Measurements from ENCODE around the gene FAM98C.

FAM98C gene

GRCh38 chr19:38425222-38425809 lies 22.4 kb downstream of the FAM98C start:
- no peak for DNase-seq (ENCODE audit: extremely low read depth in 1 of 2, low read depth in 1 of 2)

- DNase-seq (ENCODE audit: extremely low read depth in 1 of 2, low read depth in 1 of 2) = peak in 1 of 2 donors; percentile 42
Observed at GRCh38 chr19:38425810-38426466, 23.0 kb downstream of the FAM98C start, which contains the start of gene RASGRP4. Gene RASGRP4, minus strand, starts transcription at chr19:38426219. Its CDS starts 128 bp downstream, at chr19:38426091.

DNA sequence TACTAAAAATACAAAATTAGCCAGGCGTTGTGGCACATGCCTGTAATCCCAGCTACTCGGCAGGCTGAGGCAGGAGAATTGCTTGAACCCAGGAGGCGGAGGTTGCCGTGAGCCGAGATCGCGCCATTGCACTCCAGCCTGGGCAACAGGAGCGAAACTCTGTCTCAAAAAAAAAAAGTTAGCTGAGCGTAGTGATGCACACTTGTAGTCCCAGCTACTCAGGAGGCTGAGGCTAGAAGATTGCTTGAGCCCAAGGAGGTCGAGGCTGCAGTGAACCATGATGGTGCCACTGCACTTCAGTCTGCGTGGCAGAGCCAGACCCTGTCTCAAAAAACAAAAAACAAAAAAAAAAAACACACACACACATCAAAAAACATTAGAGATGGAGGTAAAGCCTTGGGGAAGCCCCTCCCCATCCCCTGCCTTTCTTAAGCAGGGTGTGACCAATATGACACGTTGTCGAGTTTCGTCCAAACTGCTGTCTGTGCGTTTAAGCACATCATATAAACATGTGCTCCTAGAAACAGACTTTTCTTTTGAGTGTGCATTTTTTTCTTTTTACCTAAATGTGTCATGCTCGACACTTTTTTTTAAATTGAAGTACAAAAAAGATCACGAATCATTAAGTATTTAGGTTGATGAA lies 24.3 kb downstream of the FAM98C start:
- DNase-seq (ENCODE audit: extremely low read depth in 1 of 2, low read depth in 1 of 2) = peak in 1 of 2 donors; percentile 50

GRCh38 chr19:38429055-38429810 lies 26.3 kb downstream of the FAM98C start:
- peak in 1 of 2 donors; percentile 25 for DNase-seq (ENCODE audit: extremely low read depth in 1 of 2, low read depth in 1 of 2)

- DNase-seq (ENCODE audit: extremely low read depth in 1 of 2, low read depth in 1 of 2) = no peak
Observed at GRCh38 chr19:38429811-38430156, 26.9 kb downstream of the FAM98C start.

GRCh38 chr19:38430931-38431330 lies 28.0 kb downstream of the FAM98C start:
- DNase-seq (ENCODE audit: extremely low read depth in 1 of 2, low read depth in 1 of 2) = no peak

DNA sequence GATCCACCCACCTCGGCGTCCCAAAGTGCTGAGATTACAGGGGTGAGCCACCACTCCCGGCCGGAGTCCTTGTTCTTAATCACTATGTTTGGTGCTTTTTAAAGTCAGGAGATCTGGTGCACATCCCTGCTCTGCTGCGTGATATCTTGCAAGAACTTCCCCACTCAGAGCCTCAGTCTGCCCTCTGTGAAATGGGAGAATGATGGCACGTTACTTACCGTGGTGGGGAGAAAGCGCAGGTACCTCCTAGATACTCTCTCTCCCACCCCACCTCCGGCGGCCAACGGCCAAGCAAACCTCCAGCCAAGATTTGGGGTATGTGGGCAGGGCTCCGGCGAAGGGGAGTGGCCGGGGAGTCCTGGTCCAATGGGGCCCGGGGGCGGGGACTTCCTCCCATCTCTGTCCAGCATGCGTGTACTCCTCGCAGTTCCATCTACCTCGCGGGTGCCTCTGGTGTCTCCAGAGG lies 30.4 kb downstream of the FAM98C start, which contains the start of gene RYR1:
Gene RYR1 (plus strand): TSS at position 424 of the 466 bp plus-strand sequence. CDS start 139 bp downstream, outside the sequence.
- DNase-seq (ENCODE audit: extremely low read depth in 1 of 2, low read depth in 1 of 2) = peak; percentile 30 to 48

DNA sequence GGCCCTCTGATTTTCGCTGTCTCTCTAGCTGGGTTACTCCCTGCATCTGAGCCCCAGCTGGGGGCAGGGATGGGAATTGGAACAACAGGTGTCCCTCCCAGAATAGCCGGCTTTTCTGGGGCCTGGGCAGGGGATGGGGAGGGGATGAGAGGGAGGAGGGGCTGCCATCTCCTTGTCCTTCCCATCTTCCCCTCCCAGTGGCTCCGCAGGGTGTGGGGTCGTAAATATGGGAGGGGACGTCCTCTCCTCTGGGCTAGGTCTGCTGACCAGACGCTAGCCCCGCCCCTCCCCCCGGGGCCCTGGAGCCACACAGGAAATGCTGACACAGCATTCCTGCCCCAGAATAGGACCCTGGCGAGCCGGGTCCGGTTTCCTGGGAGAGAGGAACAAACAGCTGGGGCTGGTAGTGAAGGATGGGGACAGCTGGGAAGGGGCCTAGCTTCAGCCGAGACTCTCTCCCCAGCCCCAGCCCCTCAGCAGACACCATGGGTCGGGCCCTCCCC lies 31.7 kb downstream of the FAM98C start:
- no peak for DNase-seq (ENCODE audit: extremely low read depth in 1 of 2, low read depth in 1 of 2)

DNA sequence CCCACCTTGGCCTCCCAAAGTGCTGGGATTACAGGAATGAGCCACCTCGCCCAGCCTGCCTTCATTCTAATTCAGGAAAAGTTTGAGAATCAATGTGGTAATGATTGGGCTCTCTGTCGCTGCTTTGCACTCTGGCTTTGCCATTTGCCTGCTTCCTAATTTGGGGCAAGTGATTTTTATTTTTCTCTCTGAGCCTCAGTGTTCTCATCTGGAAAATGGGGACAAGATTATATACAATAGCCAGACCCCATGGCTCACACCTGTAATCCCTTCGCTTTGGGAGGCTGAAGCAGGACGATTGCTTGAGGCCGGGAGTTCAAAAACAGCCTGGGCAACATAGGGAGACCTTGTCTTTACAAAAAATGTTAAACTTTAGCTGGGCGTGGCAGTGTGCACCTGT lies 34.4 kb downstream of the FAM98C start:
- no peak for DNase-seq (ENCODE audit: extremely low read depth in 1 of 2, low read depth in 1 of 2)

DNA sequence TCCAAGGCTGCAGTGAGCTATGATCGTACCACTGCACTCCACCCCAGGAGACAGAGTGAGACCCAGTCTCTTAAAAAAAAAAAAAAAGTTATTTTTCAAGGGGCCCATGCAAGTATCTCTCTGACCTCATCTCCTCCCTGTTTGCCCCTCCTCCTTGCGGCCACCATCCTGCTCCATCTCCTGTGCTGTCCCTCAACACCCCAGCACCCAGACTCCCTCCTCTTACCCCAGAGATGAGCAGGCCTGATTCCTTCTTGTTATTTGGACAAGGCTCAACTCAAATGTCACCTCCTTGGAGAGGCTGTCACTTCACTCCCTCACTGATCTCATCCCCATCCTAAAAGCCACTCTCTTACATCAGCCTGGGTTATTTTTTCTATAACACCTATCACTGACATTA lies 35.0 kb downstream of the FAM98C start:
- no peak for DNase-seq (ENCODE audit: extremely low read depth in 1 of 2, low read depth in 1 of 2)

DNA sequence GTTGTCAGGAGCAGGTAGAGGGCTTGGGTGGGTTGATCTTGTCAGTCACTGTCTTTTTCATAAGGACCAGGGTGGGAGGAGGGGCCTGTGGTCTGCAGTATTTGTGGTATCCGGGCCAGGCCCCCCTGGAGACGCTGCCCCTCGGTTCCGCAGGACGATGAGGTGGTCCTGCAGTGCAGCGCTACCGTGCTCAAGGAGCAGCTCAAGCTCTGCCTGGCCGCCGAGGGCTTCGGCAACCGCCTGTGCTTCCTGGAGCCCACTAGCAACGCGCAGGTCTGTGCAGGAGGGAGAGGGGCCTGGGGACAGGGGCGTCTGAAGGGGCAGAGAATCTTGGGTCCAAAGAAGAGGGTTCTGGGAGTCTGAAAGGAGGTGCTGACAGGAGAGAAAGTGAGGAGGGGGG lies 37.7 kb downstream of the FAM98C start:
- DNase-seq (ENCODE audit: extremely low read depth in 1 of 2, low read depth in 1 of 2) = no peak

DNA sequence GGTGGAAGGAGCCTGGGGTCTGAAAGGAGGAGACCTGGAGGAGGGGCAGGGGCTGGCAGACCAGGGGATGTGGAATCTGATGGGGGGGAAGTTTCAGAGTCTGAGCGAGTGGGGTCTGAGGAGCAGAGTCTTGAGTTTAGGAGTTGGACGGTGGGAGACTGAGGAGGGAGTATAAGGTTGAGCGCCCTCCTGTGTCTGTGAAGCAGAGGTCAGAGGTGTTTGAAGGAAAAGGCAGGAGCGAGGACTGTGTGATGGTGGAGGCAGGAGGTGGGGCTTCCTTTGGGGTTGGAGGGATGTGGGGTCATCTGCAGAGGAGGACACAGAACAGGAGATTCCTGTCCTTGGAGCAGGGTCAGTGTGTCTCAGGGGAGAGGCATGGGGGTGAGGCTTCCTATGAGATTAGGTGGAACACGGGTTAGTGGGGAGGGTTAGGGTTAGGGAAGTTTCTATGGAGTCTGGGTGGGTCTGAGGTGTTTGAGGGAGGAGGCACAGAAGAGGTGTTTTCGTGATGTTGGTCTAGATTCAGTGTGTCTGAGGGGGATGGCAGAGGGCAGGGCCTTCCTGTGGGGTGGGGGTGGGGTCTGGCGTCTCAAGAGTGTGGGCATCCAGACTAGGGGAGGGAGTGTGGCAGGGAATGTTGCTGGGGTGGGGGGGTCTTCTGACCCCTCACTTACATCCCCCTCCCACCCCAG lies 38.9 kb downstream of the FAM98C start:
- no peak for DNase-seq (ENCODE audit: extremely low read depth in 1 of 2, low read depth in 1 of 2)

DNA sequence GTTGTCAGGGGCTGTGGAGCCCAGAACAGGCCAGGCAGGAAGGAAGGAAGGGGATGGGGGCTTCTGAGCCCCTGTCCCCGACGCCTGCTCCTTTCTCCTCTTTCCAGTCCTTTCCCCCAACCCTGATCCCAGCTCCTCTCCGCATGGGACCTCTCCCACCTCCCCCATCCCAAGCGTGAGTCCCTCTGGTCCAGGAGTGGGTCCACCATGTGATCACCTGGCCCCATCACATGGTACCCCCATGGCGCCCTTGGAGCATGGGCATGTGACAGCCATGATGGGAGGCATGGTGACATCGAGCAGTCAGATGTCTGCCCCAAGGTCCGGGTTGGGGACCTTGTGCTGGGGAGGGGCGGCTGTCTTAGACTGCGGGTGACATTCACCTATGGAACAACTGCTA lies 39.8 kb downstream of the FAM98C start:
- DNase-seq (ENCODE audit: extremely low read depth in 1 of 2, low read depth in 1 of 2) = no peak

DNA sequence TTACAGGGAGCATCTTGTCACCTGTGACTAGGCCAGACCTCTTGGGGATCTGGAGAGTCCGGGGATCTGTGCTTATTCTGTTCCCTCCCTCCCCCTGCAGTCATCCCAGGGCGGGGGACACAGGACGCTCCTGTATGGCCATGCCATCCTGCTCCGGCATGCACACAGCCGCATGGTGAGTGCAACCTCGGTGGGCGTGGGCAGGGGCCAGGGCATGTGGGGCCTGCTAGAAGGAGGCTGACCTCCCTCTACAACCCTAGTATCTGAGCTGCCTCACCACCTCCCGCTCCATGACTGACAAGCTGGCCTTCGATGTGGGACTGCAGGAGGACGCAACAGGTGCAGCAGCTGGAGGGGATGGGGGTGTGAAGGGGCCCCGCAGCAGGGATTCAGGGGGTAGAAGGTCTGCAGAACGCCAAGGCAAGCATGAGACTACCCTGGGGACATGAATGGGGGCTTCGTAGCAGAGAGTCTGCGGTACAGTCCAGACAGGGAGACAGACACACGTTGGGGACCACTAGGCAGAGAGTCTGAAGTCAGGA lies 40.6 kb downstream of the FAM98C start:
- DNase-seq (ENCODE audit: extremely low read depth in 1 of 2, low read depth in 1 of 2) = no peak

DNA sequence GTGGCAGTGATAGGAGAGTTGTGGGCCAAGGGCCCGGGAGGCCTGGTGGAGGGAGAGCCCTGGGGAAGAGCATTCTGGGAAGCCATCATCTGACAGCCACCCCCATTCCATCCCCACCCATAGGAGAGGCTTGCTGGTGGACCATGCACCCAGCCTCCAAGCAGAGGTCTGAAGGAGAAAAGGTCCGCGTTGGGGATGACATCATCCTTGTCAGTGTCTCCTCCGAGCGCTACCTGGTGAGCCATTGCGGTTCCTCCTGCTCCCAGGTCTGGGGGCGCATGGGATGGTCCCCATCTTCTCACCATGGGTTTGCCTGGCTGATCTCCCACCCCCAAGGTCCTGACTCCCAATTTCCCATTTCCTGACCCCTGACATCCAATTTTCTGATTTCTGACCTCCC lies 41.1 kb downstream of the FAM98C start:
- DNase-seq (ENCODE audit: extremely low read depth in 1 of 2, low read depth in 1 of 2) = no peak

- DNase-seq (ENCODE audit: extremely low read depth in 1 of 2, low read depth in 1 of 2) = no peak
Observed at GRCh38 chr19:38445362-38445761, 42.5 kb downstream of the FAM98C start.

DNA sequence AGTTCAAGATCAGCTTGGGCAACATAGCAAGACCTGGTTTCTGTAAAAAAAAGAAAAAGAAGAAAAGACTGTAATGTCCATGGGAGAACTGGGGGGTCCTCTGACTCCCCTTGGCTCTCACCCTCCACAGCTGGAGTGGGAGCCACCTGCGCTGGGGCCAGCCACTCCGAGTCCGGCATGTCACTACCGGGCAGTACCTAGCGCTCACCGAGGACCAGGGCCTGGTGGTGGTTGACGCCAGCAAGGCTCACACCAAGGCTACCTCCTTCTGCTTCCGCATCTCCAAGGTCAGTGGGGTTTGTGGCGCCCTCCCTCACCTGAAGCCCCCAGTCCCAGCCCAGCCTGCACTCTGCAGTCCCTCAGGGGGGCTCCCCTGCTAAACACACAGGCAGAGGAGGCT lies 45.3 kb downstream of the FAM98C start:
- no peak for DNase-seq (ENCODE audit: extremely low read depth in 1 of 2, low read depth in 1 of 2)

DNA sequence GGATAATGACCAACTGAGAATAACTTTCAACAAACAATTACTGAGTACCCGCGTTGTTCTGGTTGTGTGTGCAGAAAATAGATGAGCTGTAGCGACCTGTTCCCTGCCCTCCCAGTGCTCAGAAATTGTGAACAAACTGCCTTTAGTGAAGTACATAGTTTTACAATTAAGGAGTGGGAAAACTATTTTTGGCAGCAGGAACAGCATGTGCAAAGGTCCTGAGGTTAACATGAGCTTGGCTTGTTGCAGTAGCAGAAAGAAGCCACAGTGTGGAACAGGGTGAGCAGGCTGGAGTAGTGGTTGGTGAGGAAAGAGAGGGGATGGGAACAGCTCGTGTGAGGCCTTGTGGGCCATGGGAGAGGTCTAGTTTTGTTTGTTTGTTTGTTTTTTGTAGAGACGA lies 46.6 kb downstream of the FAM98C start:
- DNase-seq (ENCODE audit: extremely low read depth in 1 of 2, low read depth in 1 of 2) = no peak

GRCh38 chr19:38451036-38451435 lies 48.1 kb downstream of the FAM98C start:
- no peak for DNase-seq (ENCODE audit: extremely low read depth in 1 of 2, low read depth in 1 of 2)

GRCh38 chr19:38451629-38452028 lies 48.7 kb downstream of the FAM98C start:
- no peak for DNase-seq (ENCODE audit: extremely low read depth in 1 of 2, low read depth in 1 of 2)
